Panc1 (cell line): ENCODE data around the gene SAMD14. TPM values are rescaled to one million over a fixed set of nuclear protein-coding genes. Genes with fewer than 3 reads are reported as not detected.

Experiments
- ATAC-seq: fragments of 200-7000 bp; cut with Tn5 transposase; 2 replicates; pipeline ENCODE4 v1.9.1; 2020; ENCODE audit warnings: mild to moderate bottlenecking, moderate library complexity
- BruUV-seq: library from RNA; stranded (reverse); fragments of 400-500 nt; replicated peaks from 2 replicates; lab custom pipeline; 2021; lab: Mats Ljungman, UMichigan
- CTCF ChIA-PET: fragments of 300-600 bp; sonication (Branson Sonifier 250); formaldehyde crosslinking; loops from one replicate; lab custom pipeline; 2022; ENCODE audit warnings: antibody characterized with exemption; lab: Charles Lee
- POLR2A ChIA-PET: fragments of 300-600 bp; sonication (Branson Sonifier 250); formaldehyde crosslinking; loops from one replicate; lab custom pipeline; 2022; ENCODE audit warnings: antibody characterized with exemption; lab: Charles Lee
- DNase-seq: peaks from one replicate; pipeline ENCODE4 v3.0.0-alpha.2; 2010; ENCODE audit warnings: low read depth, low spot score
- H3K27ac ChIP-seq: 2 replicates; pipeline ENCODE4 v1.5.1; 2011; ENCODE audit warnings: mild to moderate bottlenecking, low read length, inconsistent platforms
- H3K27me3 ChIP-seq: fragments of 200-500 bp; sonication (Bioruptor generic); 2 replicates; pipeline ENCODE4 v1.6.0; 2014; ENCODE audit warnings: low read length, inconsistent platforms; ENCODE audit not compliant: control insufficient read depth, insufficient read depth
- H3K36me3 ChIP-seq: fragments of 200-500 bp; sonication (Bioruptor generic); 2 replicates; pipeline ENCODE4 v1.5.1; 2014; ENCODE audit warnings: inconsistent platforms, mild to moderate bottlenecking, low read length, moderate library complexity; ENCODE audit not compliant: control insufficient read depth, insufficient read depth
- H3K4me1 ChIP-seq: 2 replicates; pipeline ENCODE4 v1.5.1; 2011; ENCODE audit warnings: inconsistent platforms, mild to moderate bottlenecking, low read length, moderate library complexity; ENCODE audit not compliant: control insufficient read depth, insufficient read depth
- H3K4me3 ChIP-seq, 2 experiments: 2 replicates each; pipeline ENCODE4 v1.5.1; 2011 to 2012; ENCODE audit warnings: low read depth in 2 of 2, low read length in 2 of 2, mild to moderate bottlenecking in 2 of 2, inconsistent platforms in 1 of 2, moderate library complexity in 1 of 2
- H3K9me3 ChIP-seq: fragments of 200-500 bp; sonication (Bioruptor generic); 2 replicates; pipeline ENCODE4 v1.5.1; 2014; ENCODE audit warnings: low read depth, mild to moderate bottlenecking, inconsistent platforms, low read length, moderate library complexity; ENCODE audit not compliant: control insufficient read depth, insufficient read depth
- POLR2AphosphoS5 ChIP-seq: IDR thresholded peaks from 2 replicates; pipeline ENCODE4 v1.6.1; 2012; ENCODE audit warnings: mild to moderate bottlenecking, low read depth, low read length, moderate library complexity
- SIN3A ChIP-seq: IDR thresholded peaks from 2 replicates; pipeline ENCODE4 v1.6.1; 2012; ENCODE audit warnings: low read depth, mild to moderate bottlenecking, low read length, moderate library complexity, borderline replicate concordance; ENCODE audit not compliant: insufficient read depth
- TCF7L2 ChIP-seq: IDR thresholded peaks from 2 replicates; pipeline ENCODE4 v1.6.1; 2011; ENCODE audit warnings: mild to moderate bottlenecking, low read depth, low read length, inconsistent platforms
- in situ Hi-C: cut with HindIII; loops from 2 replicates; pipeline ENCODE4 v1.10.0; 2016; ENCODE audit warnings: low sequenced_read_pairs, low pct_unique_long_range_greater_than_20kb
- intact Hi-C: fragments of 100-400 bp; cut with micrococcal nuclease; formaldehyde crosslinking; loops from one replicate; pipeline ENCODE4 v1.10.0; 2022; ENCODE audit not compliant: unreplicated experiment
- total RNA-seq: library from RNA; stranded (reverse); gene quantifications from one replicate; pipeline ENCODE4 v1.2.1, GENCODE V29; 2021; ENCODE audit not compliant: unreplicated experiment
- TF ChIP-seq, protein P1 (sequence below), 2 experiments: IDR thresholded peaks; 2 replicates each; pipeline ENCODE4 v1.6.1; 2011 to 2012; ENCODE audit warnings: low read depth in 2 of 2, control low read depth in 1 of 2, low read length in 1 of 2, mild to moderate bottlenecking in 1 of 2, moderate library complexity in 1 of 2; ENCODE audit not compliant: insufficient read depth in 1 of 2
- TF ChIP-seq, protein P2 (sequence below): fragments of 450-650 bp; IDR thresholded peaks from 2 replicates; pipeline ENCODE4 v1.5.1; 2017; ENCODE audit warnings: mild to moderate bottlenecking

SAMD14 gene
- total RNA-seq, 1 experiment from 2014 or later = 6.9 TPM

DNA sequence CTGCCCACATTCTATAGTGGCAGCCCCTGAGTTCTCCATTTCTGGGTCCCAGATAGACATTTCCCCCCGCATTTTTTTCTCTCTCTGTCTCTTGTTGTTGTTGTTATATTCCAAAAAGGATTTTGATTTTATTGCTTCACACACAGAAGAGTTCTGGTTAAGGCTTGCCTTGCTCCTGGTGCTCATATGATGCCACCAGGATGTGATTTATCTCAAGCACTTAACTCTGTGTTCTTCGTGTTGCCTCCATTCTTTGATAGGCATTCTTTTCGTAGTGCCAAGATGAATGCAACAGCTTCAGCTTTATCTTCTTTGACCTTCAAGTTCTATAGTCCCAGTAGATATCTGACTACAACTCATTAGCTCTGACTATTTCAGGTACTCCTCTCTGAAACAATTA, 64.9 kb downstream of the SAMD14 start:
- in situ Hi-C loops (no loop called here), intact Hi-C loops (no loop called here)
- no peak for DNase-seq
- Histone ChIP-seq H3K9me3 (no peaks in the 10 kb centered on the region), H3K27me3 (no peaks in the 10 kb centered on the region), H3K4me1 (peaks cover 67% of the 10 kb centered on the region), H3K4me3 (peak overlapping the region in 1 of 2 experiments; percentile 9; a peak in 1 of 4 replicates), H3K36me3 (peaks cover 16% of the 10 kb centered on the region), H3K27ac (peak overlapping the region; percentile 99)
- BruUV-seq = no TSS peak
- ATAC-seq = no peak
- TF ChIP-seq, protein P1, sequence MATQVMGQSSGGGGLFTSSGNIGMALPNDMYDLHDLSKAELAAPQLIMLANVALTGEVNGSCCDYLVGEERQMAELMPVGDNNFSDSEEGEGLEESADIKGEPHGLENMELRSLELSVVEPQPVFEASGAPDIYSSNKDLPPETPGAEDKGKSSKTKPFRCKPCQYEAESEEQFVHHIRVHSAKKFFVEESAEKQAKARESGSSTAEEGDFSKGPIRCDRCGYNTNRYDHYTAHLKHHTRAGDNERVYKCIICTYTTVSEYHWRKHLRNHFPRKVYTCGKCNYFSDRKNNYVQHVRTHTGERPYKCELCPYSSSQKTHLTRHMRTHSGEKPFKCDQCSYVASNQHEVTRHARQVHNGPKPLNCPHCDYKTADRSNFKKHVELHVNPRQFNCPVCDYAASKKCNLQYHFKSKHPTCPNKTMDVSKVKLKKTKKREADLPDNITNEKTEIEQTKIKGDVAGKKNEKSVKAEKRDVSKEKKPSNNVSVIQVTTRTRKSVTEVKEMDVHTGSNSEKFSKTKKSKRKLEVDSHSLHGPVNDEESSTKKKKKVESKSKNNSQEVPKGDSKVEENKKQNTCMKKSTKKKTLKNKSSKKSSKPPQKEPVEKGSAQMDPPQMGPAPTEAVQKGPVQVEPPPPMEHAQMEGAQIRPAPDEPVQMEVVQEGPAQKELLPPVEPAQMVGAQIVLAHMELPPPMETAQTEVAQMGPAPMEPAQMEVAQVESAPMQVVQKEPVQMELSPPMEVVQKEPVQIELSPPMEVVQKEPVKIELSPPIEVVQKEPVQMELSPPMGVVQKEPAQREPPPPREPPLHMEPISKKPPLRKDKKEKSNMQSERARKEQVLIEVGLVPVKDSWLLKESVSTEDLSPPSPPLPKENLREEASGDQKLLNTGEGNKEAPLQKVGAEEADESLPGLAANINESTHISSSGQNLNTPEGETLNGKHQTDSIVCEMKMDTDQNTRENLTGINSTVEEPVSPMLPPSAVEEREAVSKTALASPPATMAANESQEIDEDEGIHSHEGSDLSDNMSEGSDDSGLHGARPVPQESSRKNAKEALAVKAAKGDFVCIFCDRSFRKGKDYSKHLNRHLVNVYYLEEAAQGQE (IDR thresholded peaks at IDR 0.05; ENCODE audit: insufficient read depth in 1 of 2, low read depth in 2 of 2, low read length in 1 of 2) = no peak
- no peak; the same call in 1 of the 2 replicates for TF ChIP-seq TCF7L2
- TF ChIP-seq POLR2AphosphoS5 = no peak
- TF ChIP-seq, protein P2, sequence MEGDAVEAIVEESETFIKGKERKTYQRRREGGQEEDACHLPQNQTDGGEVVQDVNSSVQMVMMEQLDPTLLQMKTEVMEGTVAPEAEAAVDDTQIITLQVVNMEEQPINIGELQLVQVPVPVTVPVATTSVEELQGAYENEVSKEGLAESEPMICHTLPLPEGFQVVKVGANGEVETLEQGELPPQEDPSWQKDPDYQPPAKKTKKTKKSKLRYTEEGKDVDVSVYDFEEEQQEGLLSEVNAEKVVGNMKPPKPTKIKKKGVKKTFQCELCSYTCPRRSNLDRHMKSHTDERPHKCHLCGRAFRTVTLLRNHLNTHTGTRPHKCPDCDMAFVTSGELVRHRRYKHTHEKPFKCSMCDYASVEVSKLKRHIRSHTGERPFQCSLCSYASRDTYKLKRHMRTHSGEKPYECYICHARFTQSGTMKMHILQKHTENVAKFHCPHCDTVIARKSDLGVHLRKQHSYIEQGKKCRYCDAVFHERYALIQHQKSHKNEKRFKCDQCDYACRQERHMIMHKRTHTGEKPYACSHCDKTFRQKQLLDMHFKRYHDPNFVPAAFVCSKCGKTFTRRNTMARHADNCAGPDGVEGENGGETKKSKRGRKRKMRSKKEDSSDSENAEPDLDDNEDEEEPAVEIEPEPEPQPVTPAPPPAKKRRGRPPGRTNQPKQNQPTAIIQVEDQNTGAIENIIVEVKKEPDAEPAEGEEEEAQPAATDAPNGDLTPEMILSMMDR = no peak
- no peak for TF ChIP-seq SIN3A
- ChIA-PET CTCF (interaction anchor here (1.0 kb wide), 1 partner anchor 22 kb away, joined by 4 read pairs; no protein-coding TSS in a partner anchor), POLR2A (interaction anchor here (0.6 kb wide), 2 partner anchors 68 to 1815 kb away, joined by 3 to 12 read pairs; no protein-coding TSS in a partner anchor)

DNA sequence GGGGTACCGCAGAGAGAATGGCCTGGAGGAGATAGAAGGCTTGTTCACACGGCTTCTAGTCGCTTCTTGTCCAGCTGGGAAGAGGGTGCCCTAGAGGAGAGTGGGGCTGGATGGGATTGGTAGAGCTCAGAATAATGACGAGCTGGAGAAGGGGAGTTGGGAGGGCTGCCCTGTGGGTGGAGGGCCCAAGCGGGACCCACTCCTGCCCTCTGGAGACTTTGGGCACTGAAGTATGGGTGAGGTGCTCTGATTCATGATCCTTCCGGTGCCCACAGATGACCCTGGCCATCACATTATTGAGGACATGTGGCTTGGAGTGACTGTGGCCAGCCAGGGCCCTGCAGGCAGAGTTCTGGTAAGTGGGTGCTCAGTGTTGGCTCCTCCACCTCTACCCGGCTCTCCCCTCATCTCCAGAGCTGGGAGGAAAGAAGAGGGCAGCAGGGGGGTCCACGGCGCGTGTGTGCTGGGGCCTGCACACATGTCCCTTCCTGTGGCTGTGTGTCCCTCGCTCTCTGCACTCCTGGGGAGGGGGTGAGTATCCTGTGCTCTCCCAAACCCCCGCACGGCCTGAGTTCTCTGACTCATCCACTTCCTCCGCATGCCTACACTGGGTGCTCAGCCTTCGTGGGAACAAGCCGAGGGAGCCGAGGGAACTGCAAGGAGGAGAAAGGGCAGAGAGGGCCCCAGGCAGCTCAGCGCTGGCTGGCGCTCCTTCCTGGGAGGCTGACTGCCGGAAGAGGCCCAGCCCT, 65.5 kb downstream of the SAMD14 start:
- Histone ChIP-seq H3K27ac (peak overlapping the region; percentile 99), H3K9me3 (no peaks in the 10 kb centered on the region), H3K36me3 (peaks cover 16% of the 10 kb centered on the region), H3K4me1 (peaks cover 73% of the 10 kb centered on the region), H3K27me3 (no peaks in the 10 kb centered on the region), H3K4me3 (peak overlapping the region in 1 of 2 experiments; percentile 9; a peak in 2 of 4 replicates)
- POLR2A ChIA-PET = interaction anchor here (0.6 kb wide), 3 partner anchors 8 to 1815 kb away, joined by 3 to 12 read pairs (median 3); no protein-coding TSS in a partner anchor
- intact Hi-C loops (no loop called here), in situ Hi-C loops (no loop called here)
- DNase-seq (peak; percentile 87), ATAC-seq (peak; percentile 77)
- CTCF ChIA-PET = interaction anchor here (0.5 to 1.1 kb wide), 4 partner anchors 15 to 650 kb away, joined by 3 to 10 read pairs (median 4); partner anchors contain the start of gene PHB1
- TF ChIP-seq, protein P1 (IDR thresholded peaks at IDR 0.05; ENCODE audit: insufficient read depth in 1 of 2, low read depth in 2 of 2, low read length in 1 of 2) = no peak
- TF ChIP-seq POLR2AphosphoS5 = peak; percentile 76
- BruUV-seq = no TSS peak
